NOMO-1 treated with DMSO at 0.1 percent for 48 hours (cell line): Measurements from ENCODE around the gene NEU4.
A peak's percentile ranks its signal among the peaks of the same experiment; 100 is the strongest.
"Not testable (repeated sequence)": the region's sequence is repeated elsewhere in the genome, so short reads cannot be mapped to it uniquely, and the experiment has no call there.

Source experiments
- DNase-seq: peaks from one replicate; lab custom pipeline; 2025; ENCODE audit not compliant: unreplicated experiment; lab: John Stamatoyannopoulos, UW

NEU4 gene, protein sequence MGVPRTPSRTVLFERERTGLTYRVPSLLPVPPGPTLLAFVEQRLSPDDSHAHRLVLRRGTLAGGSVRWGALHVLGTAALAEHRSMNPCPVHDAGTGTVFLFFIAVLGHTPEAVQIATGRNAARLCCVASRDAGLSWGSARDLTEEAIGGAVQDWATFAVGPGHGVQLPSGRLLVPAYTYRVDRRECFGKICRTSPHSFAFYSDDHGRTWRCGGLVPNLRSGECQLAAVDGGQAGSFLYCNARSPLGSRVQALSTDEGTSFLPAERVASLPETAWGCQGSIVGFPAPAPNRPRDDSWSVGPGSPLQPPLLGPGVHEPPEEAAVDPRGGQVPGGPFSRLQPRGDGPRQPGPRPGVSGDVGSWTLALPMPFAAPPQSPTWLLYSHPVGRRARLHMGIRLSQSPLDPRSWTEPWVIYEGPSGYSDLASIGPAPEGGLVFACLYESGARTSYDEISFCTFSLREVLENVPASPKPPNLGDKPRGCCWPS

GRCh38 chr2:241808721-241809382, at the start of gene NEU4:
Gene NEU4, plus strand, starts transcription at chr2:241809193. Its CDS starts 5,292 bp downstream, at chr2:241814485.
- no peak for DNase-seq

DNA sequence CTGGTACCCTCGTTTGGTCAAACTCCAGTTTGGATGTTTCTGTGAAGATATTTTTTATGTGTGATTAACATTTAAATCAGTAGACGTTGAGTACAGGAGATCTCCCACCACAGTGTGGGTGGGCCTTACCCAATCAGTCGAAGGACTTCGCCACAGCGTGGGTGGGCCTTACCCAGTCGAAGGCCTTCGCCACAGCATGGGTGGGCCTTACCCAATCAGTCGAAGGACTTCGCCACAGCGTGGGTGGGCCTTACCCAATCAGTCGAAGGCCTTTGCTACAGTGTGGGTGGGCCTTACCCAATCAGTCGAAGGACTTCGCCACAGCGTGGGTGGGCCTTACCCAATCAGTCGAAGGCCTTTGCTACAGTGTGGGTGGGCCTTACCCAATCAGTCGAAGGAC, 49.1 kb upstream of the NEU4 start:
- not testable (repeated sequence) for DNase-seq

DNA sequence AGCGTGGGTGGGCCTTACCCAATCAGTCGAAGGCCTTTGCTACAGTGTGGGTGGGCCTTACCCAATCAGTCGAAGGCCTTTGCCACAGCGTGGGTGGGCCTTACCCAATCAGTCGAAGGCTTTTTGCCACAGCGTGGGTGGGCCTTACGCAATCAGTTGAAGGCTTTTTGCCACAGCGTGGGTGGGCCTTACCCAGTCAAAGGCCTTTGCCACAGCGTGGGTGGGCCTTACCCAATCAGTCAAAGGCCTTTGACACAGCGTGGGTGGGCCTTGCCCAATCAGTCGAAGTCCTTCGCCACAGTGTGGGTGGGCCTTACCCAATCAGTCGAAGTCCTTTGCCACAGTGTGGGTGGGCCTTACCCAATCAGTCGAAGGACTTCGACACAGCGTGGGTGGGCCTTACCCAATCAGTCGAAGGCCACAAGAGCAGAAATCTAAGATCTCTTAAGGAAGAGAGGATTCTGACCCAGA, 48.7 kb upstream of the NEU4 start:
- no peak for DNase-seq

- DNase-seq = no peak
Measured at GRCh38 chr2:241762321-241762932, 46.6 kb upstream of the NEU4 start.

- DNase-seq = peak; percentile 40
Measured at GRCh38 chr2:241762933-241763369, 46.0 kb upstream of the NEU4 start.

GRCh38 chr2:241763551-241764274, 45.3 kb upstream of the NEU4 start:
- DNase-seq = no peak

- no peak for DNase-seq
Measured at GRCh38 chr2:241764275-241765241, 44.4 kb upstream of the NEU4 start.

GRCh38 chr2:241767464-241768250, 41.3 kb upstream of the NEU4 start:
- no peak for DNase-seq

DNA sequence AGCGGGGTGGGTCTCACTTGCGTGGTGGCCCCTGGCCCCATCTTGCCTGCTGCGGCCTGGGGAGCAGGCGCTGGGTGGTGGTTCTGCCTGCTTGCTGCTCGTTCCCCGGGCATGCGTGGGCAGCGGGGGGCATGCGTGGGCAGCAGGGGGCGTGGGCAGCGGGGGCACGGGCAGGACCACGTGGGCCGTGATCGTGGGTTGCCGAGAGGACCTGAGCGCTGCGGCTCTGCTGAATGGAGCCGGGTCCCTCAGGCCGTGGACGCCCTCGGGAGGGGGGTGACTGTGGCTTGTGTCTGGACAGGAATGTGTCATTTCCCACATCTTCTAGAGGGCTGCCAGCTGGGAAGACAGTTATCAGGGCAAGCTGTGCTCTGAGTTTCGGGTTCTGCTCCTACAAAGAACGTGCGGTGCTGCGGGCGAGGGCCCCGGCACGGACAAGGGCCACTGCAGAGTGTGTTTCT, 40.7 kb upstream of the NEU4 start:
- DNase-seq = no peak

DNA sequence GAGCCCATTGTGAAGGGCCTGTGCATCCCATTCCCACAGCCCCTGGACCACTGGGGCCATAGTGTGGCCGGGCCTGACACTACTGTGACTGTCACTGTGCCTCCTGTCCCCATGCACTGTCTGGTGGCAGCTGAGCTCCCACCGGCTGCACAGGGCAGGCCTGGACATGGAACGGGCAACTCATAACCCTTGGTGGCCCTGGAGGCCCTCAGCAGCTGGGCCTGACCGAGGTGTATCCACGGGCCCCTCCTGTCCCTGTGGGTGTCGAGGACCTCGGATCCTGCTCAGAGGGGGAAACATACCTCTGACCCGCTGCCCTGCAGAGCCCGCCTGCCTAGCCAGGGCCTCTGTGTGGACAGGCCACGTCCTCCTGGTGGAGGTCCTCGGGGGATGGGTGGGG, 40.1 kb upstream of the NEU4 start:
- no peak for DNase-seq

- DNase-seq = no peak
Measured at GRCh38 chr2:241769819-241770184, 39.2 kb upstream of the NEU4 start.

- no peak for DNase-seq
Measured at GRCh38 chr2:241770185-241770935, 38.6 kb upstream of the NEU4 start.

DNA sequence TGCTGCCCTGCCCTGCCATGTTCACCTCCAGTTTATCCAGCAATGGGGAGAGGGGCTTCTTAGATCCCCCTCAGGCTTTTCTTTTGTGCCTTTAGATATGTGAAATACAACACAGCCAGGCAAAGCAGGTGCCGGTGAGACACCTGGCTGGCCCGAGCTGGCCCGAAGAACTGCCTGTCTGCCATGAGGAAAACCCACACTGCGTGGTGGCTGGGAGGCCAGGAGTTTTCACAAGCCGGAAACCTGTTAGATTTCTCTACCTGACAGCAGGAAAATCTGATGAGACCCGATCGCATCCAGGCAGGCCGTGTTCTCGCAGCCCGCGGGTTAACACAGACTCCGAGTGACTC, 38.1 kb upstream of the NEU4 start:
- no peak for DNase-seq

DNA sequence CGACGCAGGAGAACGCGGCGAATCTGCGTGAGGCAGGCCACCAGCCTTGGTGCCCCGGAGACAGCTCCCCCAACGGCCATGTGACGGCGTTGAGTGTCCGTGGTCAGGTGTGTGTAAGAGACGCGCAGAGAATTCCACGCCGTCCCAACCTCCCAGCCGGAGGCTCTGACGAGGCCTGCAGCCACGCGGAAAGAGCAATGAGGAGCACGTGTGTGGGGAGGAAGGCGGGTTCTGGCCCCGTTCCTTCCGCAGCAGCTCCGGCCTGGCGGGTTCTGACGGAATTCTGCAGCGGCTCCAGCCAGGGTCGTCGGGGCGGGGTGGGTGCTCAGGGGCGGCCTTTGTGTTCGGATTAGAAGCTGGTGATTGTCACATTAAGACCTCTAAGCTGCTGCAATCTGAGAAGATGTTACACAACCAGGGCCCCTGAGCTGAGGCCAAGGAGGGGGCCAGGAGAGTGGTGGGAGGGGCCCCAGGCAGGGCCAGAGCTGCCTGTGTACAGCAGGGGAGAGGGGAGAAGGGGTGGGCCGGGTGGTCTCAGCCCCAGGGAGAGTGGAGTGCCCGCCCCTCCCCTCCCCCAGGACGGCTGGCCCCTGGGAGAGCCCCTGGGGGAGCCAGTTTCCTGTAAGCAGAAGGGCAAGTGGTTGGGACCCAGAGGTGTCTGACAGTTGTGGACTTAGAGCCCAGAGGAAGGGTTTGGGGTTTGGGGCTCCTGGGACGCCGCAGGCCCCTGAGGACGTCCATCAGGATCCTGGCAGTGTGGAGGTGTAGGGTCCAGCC, 37.5 kb upstream of the NEU4 start:
- peak; percentile 67 for DNase-seq

GRCh38 chr2:241772063-241772499, 36.9 kb upstream of the NEU4 start:
- DNase-seq = peak; percentile 66

- no peak for DNase-seq
Measured at GRCh38 chr2:241773511-241774418, 35.2 kb upstream of the NEU4 start.
